ENCODE measurements around the gene PPP2R2C. TPM values are rescaled to one million over a fixed set of nuclear protein-coding genes. Genes with fewer than 3 reads are reported as not detected.

PPP2R2C gene
- total and polyA plus RNA-seq, 10 of the 15 experiments (the other 5 are each of a cell fraction or from before 2014, with no cell fraction given): 0.13 to 0.15 TPM; not detected in 8

- Histone ChIP-seq H3K4me1 (ENCODE audit: control insufficient read depth, insufficient read depth, low read length) (peaks cover 18% of the 10 kb centered on the region), H3K27ac (ENCODE audit: control insufficient read depth, insufficient read depth) (no peak overlapping the region), H3K27me3 (replicated peaks in 1 of 2; ENCODE audit: control insufficient read depth in 2 of 2, insufficient read depth in 2 of 2, low read length in 1 of 2) (no peaks in the 10 kb centered on the region), H3K9me3 (replicated peaks; ENCODE audit: control insufficient read depth, insufficient read depth, low read length) (no peaks in the 10 kb centered on the region; the same call in 2 of the 3 replicates), H3K79me2 (ENCODE audit: control insufficient read depth, insufficient read depth, low read length) (no peaks in the 10 kb centered on the region), H3K9ac (ENCODE audit: control insufficient read depth, insufficient read depth, low read length) (no peak overlapping the region), H3K4me2 (ENCODE audit: control insufficient read depth, insufficient read depth) (no peak overlapping the region), H3K36me3 (ENCODE audit: control insufficient read depth in 2 of 2, insufficient read depth in 2 of 2, low read length in 1 of 2) (no peaks in the 10 kb centered on the region), H2AFZ (ENCODE audit: control insufficient read depth, low read depth, low read length) (no peak overlapping the region), H4K20me1 (ENCODE audit: control insufficient read depth, insufficient read depth) (no peaks in the 10 kb centered on the region), H3K4me3 (no peak overlapping the region)
- SMC1A ChIA-PET (ENCODE audit: uncharacterized antibody, unreplicated experiment): no interaction called here
- FAIRE-seq: no peak
- DNase-seq (ENCODE audit: low read depth, low spot score): no peak
- CTCF ChIA-PET: interaction anchor here (0.7 to 1.3 kb wide), 2 partner anchors 83 to 210 kb away, joined by 4 read pairs; no protein-coding TSS in a partner anchor
- under 1% methylated on average over 13 of the region's 13 CpGs for WGBS (ENCODE audit: insufficient coverage, insufficient replicate concordance, low lambda C conversion rate, missing lambda C conversion rate)
- intact Hi-C loops (cut with micrococcal nuclease; ENCODE audit: unreplicated experiment): no loop called here
- POLR2A ChIA-PET: no interaction called here
- in situ Hi-C loops (cut with MboI): no loop called here
- RAD21 ChIA-PET (ENCODE audit: unreplicated experiment): interaction anchor here (1.1 kb wide), 1 partner anchor 209 kb away, joined by 4 read pairs; no protein-coding TSS in a partner anchor
- no peak for ATAC-seq
- no TSS peak for BruUV-seq (replicated peaks)
- TF ChIP-seq SIN3A (IDR thresholded peaks at IDR 0.05; ENCODE audit: low read depth, low read length) (no peak), ZBTB4 (CRISPR knock-in tag; IDR thresholded peaks at IDR 0.05) (no peak), ZNF384 (IDR thresholded peaks at IDR 0.05; ENCODE audit: borderline replicate concordance, low read depth, low read length) (no peak), SKIL (IDR thresholded peaks at IDR 0.05; ENCODE audit: low read depth, poor library complexity, severe bottlenecking) (no peak), RAD51 (IDR thresholded peaks at IDR 0.05) (no peak), IKZF1 (conservative IDR thresholded peaks at IDR 0.05) (no peak), ZZZ3 (IDR thresholded peaks at IDR 0.05; ENCODE audit: control insufficient read depth, insufficient read length, low read depth) (no peak), BRCA1 (IDR thresholded peaks at IDR 0.05; ENCODE audit: low read depth, low read length) (no peak), PAX5 (IDR thresholded peaks at IDR 0.05; ENCODE audit: borderline replicate concordance, low read depth, low read length) (no peak), E4F1 (IDR thresholded peaks at IDR 0.05; ENCODE audit: borderline replicate concordance, partially characterized antibody) (no peak), NFXL1 (IDR thresholded peaks at IDR 0.05; ENCODE audit: borderline replicate concordance) (no peak), SIX5 (IDR thresholded peaks at IDR 0.05; ENCODE audit: low read depth, low read length, severe bottlenecking) (no peak)
These were observed 45.6 kb downstream of the PPP2R2C start for GRCh38 chr4:6426571-6427438.

Measured in GM12878 (cell line).